COR-L47 (cell line): ENCODE results near the gene PSMC4.
"Not testable (repeated sequence)": the region's sequence is repeated elsewhere in the genome, so short reads cannot be mapped to it uniquely, and the experiment has no call there.

Experiments
- DNase-seq: peaks from one replicate; lab custom pipeline; 2025; lab: John Stamatoyannopoulos, UW

PSMC4 gene

GRCh38 chr19:39946532-39946931, 24.4 kb upstream of the PSMC4 start:
- no peak for DNase-seq

- no peak for DNase-seq
These were observed 21.8 kb upstream of the PSMC4 start for GRCh38 chr19:39949026-39949747.

- DNase-seq: no peak
These were observed 19.8 kb upstream of the PSMC4 start for GRCh38 chr19:39951065-39951650.

GRCh38 chr19:39951686-39952085, 19.3 kb upstream of the PSMC4 start:
- no peak for DNase-seq

- no peak for DNase-seq
These were observed 17.1 kb upstream of the PSMC4 start for GRCh38 chr19:39953915-39954314.

- not testable (repeated sequence) for DNase-seq
These were observed 13.1 kb upstream of the PSMC4 start for GRCh38 chr19:39957886-39958285.

- DNase-seq: not testable (repeated sequence)
These were observed 12.0 kb upstream of the PSMC4 start for GRCh38 chr19:39958942-39959341.

- not testable (repeated sequence) for DNase-seq
These were observed 11.6 kb upstream of the PSMC4 start for GRCh38 chr19:39959407-39959806.

- DNase-seq: no peak
These were observed 7.1 kb upstream of the PSMC4 start for GRCh38 chr19:39963898-39964297.

GRCh38 chr19:39966617-39967016, 4.3 kb upstream of the PSMC4 start:
- DNase-seq: no peak

- no peak for DNase-seq
These were observed 3.4 kb upstream of the PSMC4 start for GRCh38 chr19:39967561-39967960.

GRCh38 chr19:39968789-39969188, 2.2 kb upstream of the PSMC4 start:
- no peak for DNase-seq

- no peak for DNase-seq
These were observed 1.7 kb upstream of the PSMC4 start for GRCh38 chr19:39969266-39969665.

- DNase-seq: no peak
These were observed 1.1 kb upstream of the PSMC4 start for GRCh38 chr19:39969681-39970424.

- DNase-seq: no peak
These were observed 615 bp upstream of the PSMC4 start for GRCh38 chr19:39970425-39970674.

GRCh38 chr19:39971380-39972035, 543 bp downstream of the PSMC4 start:
- DNase-seq: no peak

- no peak for DNase-seq
These were observed 3.6 kb downstream of the PSMC4 start for GRCh38 chr19:39974377-39975155.

GRCh38 chr19:39982883-39983282, 11.9 kb downstream of the PSMC4 start:
- no peak for DNase-seq

GRCh38 chr19:39983695-39984300, 12.8 kb downstream of the PSMC4 start:
- no peak for DNase-seq

- no peak for DNase-seq
These were observed 15.7 kb downstream of the PSMC4 start for GRCh38 chr19:39986643-39987042.

- no peak for DNase-seq
These were observed 16.2 kb downstream of the PSMC4 start for GRCh38 chr19:39987167-39987566.

GRCh38 chr19:39987596-39987995, 16.6 kb downstream of the PSMC4 start:
- DNase-seq: no peak
